HepG2 (cell line): ENCODE measurements around the gene KIF13A. TPM values are rescaled to one million over a fixed set of nuclear protein-coding genes. Genes with fewer than 3 reads are reported as not detected.

Experiments
- DRAP1 ChIP-seq: IDR thresholded peaks from 2 replicates; pipeline ENCODE4 v1.6.1; 2016; ENCODE audit warnings: missing genetic modification reagents, missing compliant biosample characterization
- GATAD2A ChIP-seq: IDR thresholded peaks from 2 replicates; pipeline ENCODE4 v1.6.1; 2016
- HBP1 ChIP-seq: IDR thresholded peaks from 2 replicates; pipeline ENCODE4 v1.6.1; 2016; ENCODE audit warnings: low read depth, control low read depth
- HMG20B ChIP-seq: conservative IDR thresholded peaks from 2 replicates; pipeline ENCODE4 v1.6.1; 2016; ENCODE audit warnings: missing genetic modification reagents, missing compliant biosample characterization
- HMGA1 ChIP-seq: sonication (generic); formaldehyde crosslinking; conservative IDR thresholded peaks from 2 replicates; pipeline ENCODE4 v1.4.0; 2020; ENCODE audit warnings: missing genetic modification reagents
- HNRNPH1 ChIP-seq: fragments of 200-400 bp; formaldehyde crosslinking; optimal IDR thresholded peaks from 2 replicates; pipeline ENCODE3; 2017; ENCODE audit warnings: mild to moderate bottlenecking, low read depth, low read length
- JUN ChIP-seq: sonication (generic); formaldehyde crosslinking; IDR thresholded peaks from 2 replicates; pipeline ENCODE4 v1.4.0; 2020; ENCODE audit warnings: mild to moderate bottlenecking, missing genetic modification reagents
- MIER3 ChIP-seq: IDR thresholded peaks from 2 replicates; pipeline ENCODE4 v1.6.1; 2016; ENCODE audit warnings: missing compliant biosample characterization, borderline replicate concordance
- NBN ChIP-seq: fragments of 450-650 bp; conservative IDR thresholded peaks from 2 replicates; pipeline ENCODE4 v1.6.1; 2017
- SNAPC4 ChIP-seq: sonication (generic); formaldehyde crosslinking; IDR thresholded peaks from 2 replicates; pipeline ENCODE4 v1.4.0; 2020; ENCODE audit warnings: mild to moderate bottlenecking, missing genetic modification reagents
- SRY ChIP-seq: sonication (generic); formaldehyde crosslinking; IDR thresholded peaks from 2 replicates; pipeline ENCODE4 v1.8.0; 2022; ENCODE audit warnings: mild to moderate bottlenecking, missing genetic modification reagents
- STAG1 ChIP-seq: sonication (generic); formaldehyde crosslinking; IDR thresholded peaks from 2 replicates; pipeline ENCODE4 v1.4.0; 2020; ENCODE audit warnings: missing genetic modification reagents
- ZBTB20 ChIP-seq: sonication (generic); formaldehyde crosslinking; IDR thresholded peaks from 2 replicates; pipeline ENCODE4 v1.8.1; 2023; ENCODE audit warnings: missing genetic modification reagents, low read depth, mild to moderate bottlenecking, borderline replicate concordance
- ZFY ChIP-seq: sonication (generic); formaldehyde crosslinking; IDR thresholded peaks from 2 replicates; pipeline ENCODE4 v1.4.0; 2020; ENCODE audit warnings: missing genetic modification reagents
- ZKSCAN5 ChIP-seq: sonication (generic); formaldehyde crosslinking; IDR thresholded peaks from 2 replicates; pipeline ENCODE4 v1.5.1; 2020; ENCODE audit warnings: mild to moderate bottlenecking, missing genetic modification reagents
- ZNF136 ChIP-seq: sonication (generic); formaldehyde crosslinking; IDR thresholded peaks from 2 replicates; pipeline ENCODE4 v1.8.1; 2022; ENCODE audit warnings: low read depth, mild to moderate bottlenecking, moderate library complexity, missing genetic modification reagents
- ZNF3 ChIP-seq: IDR thresholded peaks from 2 replicates; pipeline ENCODE4 v1.7.0; 2017; ENCODE audit warnings: inconsistent platforms
- ZNF530 ChIP-seq: sonication (generic); formaldehyde crosslinking; IDR thresholded peaks from 2 replicates; pipeline ENCODE4 v1.5.0; 2020; ENCODE audit warnings: low read depth, mild to moderate bottlenecking, missing genetic modification reagents
- ZNF547 ChIP-seq: sonication (generic); formaldehyde crosslinking; IDR thresholded peaks from 2 replicates; pipeline ENCODE4 v1.5.1; 2020; ENCODE audit warnings: mild to moderate bottlenecking, missing genetic modification reagents
- ZNF740 ChIP-seq: sonication (generic); formaldehyde crosslinking; IDR thresholded peaks from 2 replicates; pipeline ENCODE4 v1.4.0; 2020; ENCODE audit warnings: missing genetic modification reagents
- ZNF777 ChIP-seq: sonication (generic); formaldehyde crosslinking; IDR thresholded peaks from 2 replicates; pipeline ENCODE4 v1.4.0; 2020; ENCODE audit warnings: missing genetic modification reagents
- ZSCAN21 ChIP-seq: sonication (generic); formaldehyde crosslinking; IDR thresholded peaks from 2 replicates; pipeline ENCODE4 v1.8.0; 2022; ENCODE audit warnings: mild to moderate bottlenecking, missing genetic modification reagents, moderate library complexity, borderline replicate concordance
- polyA plus RNA-seq, 8 experiments: library from polyadenylated mRNA; depleted of rRNA in 3 of 8; stranded (reverse) in 7 of 8; unstranded in 1 of 8; fragments of >200 nt; fragmentation: Illumina TruSeq in 4 of 8; extraction: Trizol in 4 of 8; gene quantifications; 2 replicates each; pipeline versions ENCODE4 v1.2.1 to v1.2.3, GENCODE V29; 2011 to 2016; ENCODE audit warnings: low read depth in 4 of 8, missing spikeins in 1 of 8, mixed read lengths in 1 of 8; ENCODE audit not compliant: insufficient read depth in 1 of 8
- total RNA-seq, 5 experiments: library from RNA; depleted of rRNA; stranded (reverse); fragments of >200 nt; fragmentation: Illumina TruSeq; extraction: Trizol; gene quantifications; 2 replicates each; pipeline ENCODE4 v1.2.3, GENCODE V29; 2016; ENCODE audit warnings: low read depth in 1 of 5
- TF ChIP-seq, protein P1 (sequence below): sonication (generic); formaldehyde crosslinking; IDR thresholded peaks from 2 replicates; pipeline ENCODE4 v1.5.1; 2020; ENCODE audit warnings: missing genetic modification reagents, mild to moderate bottlenecking, borderline replicate concordance

The KIF13A gene
- total and polyA plus RNA-seq, 2 of the 13 experiments (the other 11 are each of a cell fraction or from before 2014, with no cell fraction given) = 21.1 to 37.2 TPM

GRCh38 chr6:17932330-17932852, 55.0 kb downstream of the KIF13A start (continued):
- TF ChIP-seq HBP1 (CRISPR knock-in tag) = no peak
- no peak for TF ChIP-seq ZSCAN21
- TF ChIP-seq NBN = no peak
- 0 out of 2 replicates have a peak, but pooled peaks have one; percentile 35 for TF ChIP-seq ZKSCAN5 (CRISPR knock-in tag)
- no peak for TF ChIP-seq ZNF136 (CRISPR knock-in tag)
- no peak for TF ChIP-seq ZNF530
- TF ChIP-seq HNRNPH1 = no peak
- TF ChIP-seq HMG20B = peak; percentile 70; the same call in 1 of the 2 replicates
- TF ChIP-seq, protein P1, sequence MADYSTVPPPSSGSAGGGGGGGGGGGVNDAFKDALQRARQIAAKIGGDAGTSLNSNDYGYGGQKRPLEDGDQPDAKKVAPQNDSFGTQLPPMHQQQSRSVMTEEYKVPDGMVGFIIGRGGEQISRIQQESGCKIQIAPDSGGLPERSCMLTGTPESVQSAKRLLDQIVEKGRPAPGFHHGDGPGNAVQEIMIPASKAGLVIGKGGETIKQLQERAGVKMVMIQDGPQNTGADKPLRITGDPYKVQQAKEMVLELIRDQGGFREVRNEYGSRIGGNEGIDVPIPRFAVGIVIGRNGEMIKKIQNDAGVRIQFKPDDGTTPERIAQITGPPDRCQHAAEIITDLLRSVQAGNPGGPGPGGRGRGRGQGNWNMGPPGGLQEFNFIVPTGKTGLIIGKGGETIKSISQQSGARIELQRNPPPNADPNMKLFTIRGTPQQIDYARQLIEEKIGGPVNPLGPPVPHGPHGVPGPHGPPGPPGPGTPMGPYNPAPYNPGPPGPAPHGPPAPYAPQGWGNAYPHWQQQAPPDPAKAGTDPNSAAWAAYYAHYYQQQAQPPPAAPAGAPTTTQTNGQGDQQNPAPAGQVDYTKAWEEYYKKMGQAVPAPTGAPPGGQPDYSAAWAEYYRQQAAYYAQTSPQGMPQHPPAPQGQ = no peak
- TF ChIP-seq ZFY (CRISPR knock-in tag) = peak; percentile 61
- TF ChIP-seq SRY = no peak
- TF ChIP-seq ZBTB20 = peak; percentile 95; the same call in 1 of the 2 replicates
- TF ChIP-seq GATAD2A (CRISPR knock-in tag) = peak; percentile 93
- no peak for TF ChIP-seq HMGA1 (CRISPR knock-in tag)
- TF ChIP-seq SNAPC4 (CRISPR knock-in tag) = no peak; the same call in 1 of the 2 replicates
- TF ChIP-seq JUN = peak; percentile 45; the same call in 1 of the 2 replicates
- TF ChIP-seq DRAP1 (CRISPR knock-in tag) = peak; percentile 55; the same call in 1 of the 2 replicates
- TF ChIP-seq MIER3 (CRISPR knock-in tag) = peak; percentile 67; the same call in 1 of the 2 replicates
- TF ChIP-seq ZNF777 = no peak
- TF ChIP-seq ZNF547 (CRISPR knock-in tag) = no peak
- TF ChIP-seq ZNF740 (CRISPR knock-in tag) = no peak
- no peak for TF ChIP-seq STAG1 (CRISPR knock-in tag)
- no peak for TF ChIP-seq ZNF3
